A172 (cell line): ENCODE results near the gene SLC2A4. TPM values are rescaled to one million over a fixed set of nuclear protein-coding genes. Genes with fewer than 3 reads are reported as not detected.

Experiments
- DNase-seq: peaks from one replicate; pipeline ENCODE4 v3.0.0-alpha.2; 2015; ENCODE audit warnings: low spot score
- total RNA-seq: library from RNA; depleted of rRNA; stranded (reverse); fragments of >200 nt; shearing (Covaris generic); gene quantifications from 2 replicates; pipeline ENCODE4 v1.2.3, GENCODE V29; 2014

SLC2A4 gene
- total RNA-seq, 1 experiment from 2014 or later: not detected

DNA sequence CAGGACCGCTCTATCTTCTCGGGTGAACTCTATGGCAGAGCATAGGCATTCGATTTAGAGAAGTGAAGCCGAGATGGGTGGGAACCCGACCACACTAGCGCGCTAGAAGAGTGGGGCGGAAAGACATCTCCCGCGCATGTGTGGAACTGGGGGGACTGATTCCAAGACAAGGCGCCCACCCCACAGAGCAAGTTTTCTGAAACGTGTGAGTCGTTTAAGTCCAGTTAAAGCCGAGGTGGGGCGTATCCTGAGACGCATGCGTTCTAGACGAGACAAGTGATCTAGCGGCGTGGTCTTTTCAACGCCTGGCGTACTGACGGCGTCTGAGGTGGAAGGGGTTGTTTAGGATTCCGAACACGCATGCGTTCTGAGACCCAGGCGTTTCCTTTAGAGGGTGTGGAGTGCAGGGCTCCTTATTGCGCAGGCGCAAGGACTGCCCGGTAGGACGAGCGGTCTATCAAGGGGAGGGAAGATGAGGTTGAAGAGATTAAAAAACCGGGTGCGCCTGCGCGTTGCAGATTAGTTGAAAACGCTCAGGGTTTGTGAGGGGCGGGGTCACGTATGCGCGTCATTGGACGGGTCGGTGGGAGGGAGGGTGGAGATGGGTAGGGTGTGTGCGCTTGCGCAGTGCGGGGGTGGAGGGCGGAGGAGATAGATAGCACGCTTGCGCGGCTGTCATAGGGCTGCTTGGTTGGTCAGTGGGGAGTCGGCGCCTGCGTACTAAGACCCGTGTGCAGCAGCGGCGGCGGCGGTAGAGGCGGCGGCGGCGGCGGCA is 25.6 kb downstream of the SLC2A4 start, which contains the start of gene EIF5A:
Gene EIF5A, plus strand, starts transcription at position 718 of the 775 bp plus-strand sequence. CDS start 2,008 bp downstream, outside the sequence.
- DNase-seq: peak; percentile 100

GRCh38 chr17:7307686-7308624 is 26.4 kb downstream of the SLC2A4 start:
- DNase-seq: no peak

DNA sequence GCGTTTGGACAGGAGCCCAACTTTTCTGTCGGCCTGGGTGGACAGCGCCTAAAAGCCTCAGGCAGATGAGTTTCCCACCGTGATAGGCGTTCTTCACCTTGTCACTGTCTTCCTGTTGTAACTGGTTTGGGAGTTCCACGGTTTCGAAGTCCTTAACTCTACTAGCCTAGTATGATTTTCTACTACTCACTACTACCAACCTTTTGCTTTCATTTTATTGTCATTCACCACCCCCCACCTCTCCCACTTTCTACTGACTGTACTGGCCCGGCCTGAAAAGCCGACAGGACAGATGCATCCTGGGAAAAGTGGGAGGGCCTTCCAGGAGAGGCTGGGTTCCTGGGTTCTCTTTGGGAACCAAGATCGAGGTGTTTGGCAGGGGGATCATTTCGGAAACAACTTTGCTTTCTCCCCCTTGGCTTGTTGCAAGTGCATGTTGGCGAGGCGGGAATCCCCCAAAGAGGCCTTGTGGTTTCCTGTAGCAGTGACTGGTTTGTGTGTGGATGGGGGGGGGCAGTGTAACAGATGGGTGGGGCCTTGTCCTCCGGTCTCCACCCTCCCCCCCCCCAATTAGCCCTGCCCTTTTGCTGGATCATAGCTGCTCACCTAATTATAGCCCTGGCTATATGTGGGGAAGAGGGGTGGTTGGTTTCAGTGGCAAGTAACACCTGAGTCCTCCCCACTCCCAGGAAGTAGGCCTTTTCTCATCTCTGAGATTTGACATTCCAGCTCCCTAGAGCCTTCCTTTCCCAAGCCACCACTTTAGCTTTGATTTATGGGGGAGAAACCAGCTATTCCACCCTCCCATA is 27.3 kb downstream of the SLC2A4 start:
- DNase-seq: peak; percentile 82

- DNase-seq: no peak
Observed at GRCh38 chr17:7309628-7310027, 28.1 kb downstream of the SLC2A4 start.

DNA sequence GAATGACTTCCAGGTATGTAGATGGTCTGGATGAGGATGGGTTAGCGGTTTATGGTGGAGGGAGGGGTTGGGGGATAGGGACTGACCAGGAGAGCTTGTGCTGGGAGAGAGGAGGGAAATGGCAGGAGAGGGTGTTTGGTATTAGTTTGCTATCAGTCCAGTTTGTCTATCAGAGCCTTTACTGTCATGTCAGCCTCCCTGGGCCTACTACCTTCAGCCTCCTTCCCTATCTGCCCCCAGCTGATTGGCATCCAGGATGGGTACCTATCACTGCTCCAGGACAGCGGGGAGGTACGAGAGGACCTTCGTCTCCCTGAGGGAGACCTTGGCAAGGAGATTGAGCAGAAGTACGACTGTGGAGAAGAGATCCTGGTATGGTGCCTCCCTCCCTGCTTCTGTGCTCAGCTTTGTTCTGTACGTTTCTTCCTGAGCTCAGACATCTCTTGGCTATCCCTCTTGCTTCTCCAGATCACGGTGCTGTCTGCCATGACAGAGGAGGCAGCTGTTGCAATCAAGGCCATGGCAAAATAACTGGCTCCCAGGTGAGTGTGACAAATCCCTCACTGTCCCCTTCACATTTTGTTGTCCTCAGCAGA is 29.7 kb downstream of the SLC2A4 start:
- DNase-seq: no peak

GRCh38 chr17:7312432-7313087 is 31.0 kb downstream of the SLC2A4 start:
- DNase-seq: no peak

GRCh38 chr17:7313088-7313889 is 31.8 kb downstream of the SLC2A4 start:
- DNase-seq: peak; percentile 14

DNA sequence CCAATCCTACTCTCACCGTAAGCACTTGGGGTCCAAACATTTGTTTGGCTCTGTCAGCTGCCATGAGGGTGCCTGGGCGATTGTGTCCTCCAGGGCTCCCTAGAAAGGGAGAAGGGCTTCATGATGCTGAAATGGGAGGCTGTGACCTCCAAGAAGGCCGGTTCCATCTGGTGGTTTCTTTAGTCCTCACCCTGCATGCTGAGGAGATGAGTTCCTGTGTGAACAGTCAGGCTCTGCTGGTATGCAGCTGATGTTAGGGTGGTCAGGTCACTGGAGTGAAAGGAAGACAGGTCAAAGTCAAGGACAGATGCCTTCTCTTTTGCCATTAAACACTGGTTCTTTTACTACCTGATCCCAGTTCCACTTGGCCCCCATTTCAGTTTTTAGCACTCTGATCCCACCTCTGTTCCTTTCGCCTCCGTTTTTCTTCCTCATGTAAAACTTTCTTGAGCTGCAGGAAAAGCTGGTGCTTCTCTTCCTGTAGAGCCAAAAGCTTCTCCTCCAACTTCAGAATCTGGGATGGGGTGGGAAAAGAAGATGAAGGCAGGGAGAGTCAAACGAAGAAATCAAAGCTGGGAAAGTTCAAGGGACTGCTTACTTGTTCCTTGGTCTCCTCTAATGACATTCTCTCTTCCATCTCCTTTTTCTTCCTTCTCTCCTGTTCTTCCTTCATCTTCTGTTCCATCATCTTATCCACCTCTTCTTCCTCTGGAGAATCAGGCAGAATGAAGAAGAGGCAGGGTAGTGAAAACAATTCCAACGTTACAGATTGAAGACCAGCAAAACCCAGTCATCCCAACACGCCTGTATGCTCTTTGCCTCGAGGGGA is 32.6 kb downstream of the SLC2A4 start:
- peak; percentile 26 for DNase-seq

DNA sequence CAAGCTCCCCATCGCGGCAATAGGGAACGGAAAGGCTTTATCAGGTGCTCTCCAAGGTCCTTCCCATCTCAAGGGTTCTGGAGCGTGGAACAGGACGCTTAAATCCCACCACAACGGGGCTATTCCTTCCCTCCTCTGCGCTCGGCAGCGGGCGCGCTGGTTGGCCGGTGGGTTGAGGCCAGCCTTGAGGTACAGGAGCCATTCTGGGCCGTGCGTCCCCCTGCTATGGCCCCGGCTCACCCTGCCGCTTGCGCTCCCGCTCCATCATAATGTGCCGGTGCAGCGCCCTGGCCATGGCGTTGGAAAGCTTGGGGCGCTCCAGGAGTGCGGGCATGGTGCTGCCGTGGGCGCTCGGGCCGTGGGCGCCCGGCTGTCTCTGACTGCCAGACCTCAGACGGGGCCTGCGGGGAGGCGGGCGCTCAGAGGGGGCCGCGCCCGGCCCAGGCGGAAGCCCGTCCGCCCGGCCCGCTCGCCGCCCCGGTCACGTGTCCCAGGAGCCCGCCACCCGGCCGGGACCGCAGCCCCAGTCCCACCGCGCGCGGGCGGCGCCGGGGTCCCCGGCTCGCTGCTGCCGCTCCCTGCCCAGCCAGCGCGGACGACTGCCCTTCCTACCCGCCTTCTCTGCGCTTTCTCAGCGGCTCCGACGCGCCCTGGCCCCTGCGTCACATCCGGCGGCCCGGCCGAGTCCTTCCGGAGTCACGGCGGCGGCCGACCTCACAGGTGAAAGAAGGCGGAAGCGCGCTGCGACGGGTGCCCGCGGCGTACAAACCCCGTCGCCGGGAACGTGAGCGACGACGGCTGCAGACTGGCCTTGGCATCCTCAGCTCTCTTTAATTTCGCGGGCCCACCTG is 33.4 kb downstream of the SLC2A4 start, which contains the start of gene GPS2:
Gene GPS2, minus strand, starts transcription at position 642 of the 851 bp plus-strand sequence. Its CDS starts 308 bp downstream, at position 334.
- DNase-seq: peak; percentile 60

DNA sequence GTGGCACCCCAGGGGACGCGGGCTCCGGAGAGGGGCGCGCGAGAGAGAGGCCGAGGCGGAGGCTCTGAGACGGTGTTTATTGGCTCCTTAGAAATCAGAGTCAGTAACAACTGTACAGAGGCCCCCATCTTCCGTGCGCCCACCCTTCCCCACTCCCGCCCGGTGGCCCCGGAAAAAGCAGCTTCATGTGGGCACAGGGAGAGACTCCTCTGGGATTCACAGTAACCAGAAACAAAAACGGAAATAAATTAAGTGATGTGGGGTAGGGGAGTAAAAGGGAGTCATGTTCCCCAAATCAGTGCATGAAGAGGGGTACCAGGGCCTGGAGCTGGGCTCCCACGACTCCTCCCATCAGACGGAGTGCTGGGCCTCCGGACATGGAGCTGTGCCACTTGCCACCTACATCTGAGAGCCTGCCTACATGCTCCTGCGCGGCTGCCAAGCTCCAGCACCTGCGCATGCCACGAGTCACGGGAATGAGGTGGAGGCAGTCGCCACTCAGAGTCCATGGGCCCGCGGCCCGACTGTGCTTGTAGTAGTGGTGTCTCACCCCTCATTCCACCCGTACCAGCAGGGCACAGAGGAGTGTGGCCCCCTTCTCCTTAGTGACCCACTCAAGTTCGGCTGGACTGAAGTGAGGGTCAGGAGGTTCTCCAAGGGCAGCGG is 34.2 kb downstream of the SLC2A4 start:
- no peak for DNase-seq

- no peak for DNase-seq
Observed at GRCh38 chr17:7317161-7317803, 35.8 kb downstream of the SLC2A4 start.

GRCh38 chr17:7318121-7318860 is 36.8 kb downstream of the SLC2A4 start:
- no peak for DNase-seq

- DNase-seq: no peak
Observed at GRCh38 chr17:7321466-7321865, 39.9 kb downstream of the SLC2A4 start.

DNA sequence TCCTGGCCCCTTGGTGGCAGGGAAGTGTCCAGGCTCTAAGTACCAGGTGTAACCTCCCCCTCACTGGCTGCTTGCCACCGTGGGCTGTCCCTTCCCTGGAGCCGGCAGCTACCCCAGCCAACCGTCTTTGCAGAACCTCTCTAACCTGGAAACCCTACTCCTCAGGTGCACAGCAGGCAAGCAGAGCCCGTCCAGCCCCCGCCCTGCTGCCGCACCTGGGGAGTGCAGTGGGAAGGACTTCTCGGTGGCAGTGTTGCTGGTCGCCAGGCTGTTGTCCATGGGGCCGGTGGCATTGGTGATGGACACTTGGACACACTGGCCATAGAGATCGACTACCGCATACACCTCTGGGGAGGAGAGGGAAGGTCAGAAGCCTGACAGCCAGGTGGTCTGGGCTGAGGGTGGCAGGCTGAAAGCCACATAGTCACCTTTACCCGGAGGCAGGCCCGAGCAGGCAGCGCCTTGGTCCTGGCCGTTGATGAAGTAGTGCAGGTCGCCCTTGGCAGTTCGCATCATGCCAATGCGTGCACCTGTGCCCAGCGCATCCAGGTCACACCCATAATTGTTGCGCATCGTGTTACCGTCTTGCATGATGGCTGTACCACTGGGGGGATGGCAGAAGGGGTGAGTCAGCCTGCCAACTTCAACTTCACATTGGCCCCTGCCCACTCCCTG is 41.1 kb downstream of the SLC2A4 start:
- no peak for DNase-seq

DNA sequence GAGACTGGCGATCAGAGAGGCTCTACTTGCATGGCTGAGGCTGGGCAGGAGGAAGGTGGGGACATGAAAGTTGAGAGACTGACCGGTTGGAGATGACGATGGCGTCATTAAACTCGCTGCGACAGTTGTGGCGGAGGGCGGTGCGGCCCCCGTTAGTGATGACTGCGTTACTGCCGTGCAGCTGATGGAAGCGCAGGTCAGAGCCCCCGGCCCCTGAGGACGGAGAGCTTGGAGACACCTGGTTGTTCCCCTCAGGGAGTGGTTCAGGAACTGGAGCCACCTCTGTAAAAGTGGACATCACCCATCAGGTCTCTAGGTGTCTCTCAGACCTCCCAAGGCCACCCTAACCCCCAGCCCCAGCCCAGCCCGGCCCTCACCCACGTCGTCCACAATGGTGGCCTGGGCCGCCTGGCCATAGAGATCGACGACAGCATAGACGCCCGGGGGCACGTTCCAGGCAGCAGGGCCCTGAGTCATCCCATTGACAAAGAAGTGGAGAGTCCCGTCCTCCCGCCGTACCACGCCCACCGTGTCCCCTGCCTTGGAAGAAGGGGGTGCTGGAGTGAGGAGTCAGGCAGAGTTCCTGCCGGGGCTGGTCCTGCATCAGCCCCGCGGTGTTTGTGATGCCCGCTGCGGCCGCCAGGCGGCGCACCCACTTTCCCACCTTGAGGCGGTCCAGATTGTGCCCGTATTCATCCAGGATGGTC is 42.4 kb downstream of the SLC2A4 start:
- DNase-seq: no peak
